Natural killer cell (primary cell): ENCODE measurements around the gene ITGB2. TPM values are rescaled to one million over a fixed set of nuclear protein-coding genes. Genes with fewer than 3 reads are reported as not detected.

Experiments
- ATAC-seq, 3 donors: fragments of 150-1000 bp in 2 of 3; fragments of 200-7000 bp in 1 of 3; cut with Tn5 transposase; 1 replicate in 1 of 3; 2 replicates in 2 of 3; pipeline ENCODE4 v1.10.0; 2021; ENCODE audit warnings: mild to moderate bottlenecking in 2 of 3, moderate library complexity in 2 of 3
- DNase-seq, 2 donors: peaks; one replicate each; pipeline versions ENCODE4 v3.0.0 to v3.0.0-alpha.2; 2013 to 2021; ENCODE audit warnings: mixed read lengths in 1 of 2
- H3K27ac ChIP-seq: one replicate; pipeline ENCODE4 v1.5.1; 2013; ENCODE audit warnings: mild to moderate bottlenecking, low read length
- H3K27me3 ChIP-seq: one replicate; pipeline ENCODE4 v1.6.1; 2013; ENCODE audit warnings: low read length; ENCODE audit not compliant: control insufficient read depth, insufficient read depth
- H3K36me3 ChIP-seq: one replicate; pipeline ENCODE4 v1.6.1; 2013; ENCODE audit warnings: low read length; ENCODE audit not compliant: control insufficient read depth, insufficient read depth
- H3K4me1 ChIP-seq: one replicate; pipeline ENCODE4 v1.6.1; 2013; ENCODE audit warnings: low read length; ENCODE audit not compliant: control insufficient read depth, insufficient read depth
- H3K4me3 ChIP-seq: one replicate; pipeline ENCODE4 v1.5.1; 2013; ENCODE audit warnings: low read length
- H3K9me3 ChIP-seq: one replicate; pipeline ENCODE4 v1.6.1; 2013; ENCODE audit warnings: low read length; ENCODE audit not compliant: control insufficient read depth, insufficient read depth
- H3K27ac Mint-ChIP-seq, 2 donors: one replicate each; pipeline ENCODE4 v1.8.0; 2022; ENCODE audit warnings: mild to moderate bottlenecking in 2 of 2, mixed read lengths in 2 of 2, moderate library complexity in 1 of 2
- H3K27me3 Mint-ChIP-seq, 2 donors: one replicate each; pipeline ENCODE4 v1.8.0; 2022; ENCODE audit warnings: low read depth in 2 of 2, mixed read lengths in 2 of 2
- H3K36me3 Mint-ChIP-seq: one replicate; pipeline ENCODE4 v1.8.0; 2022; ENCODE audit warnings: mixed read lengths
- H3K4me1 Mint-ChIP-seq, 2 donors: one replicate each; pipeline ENCODE4 v1.8.0; 2022; ENCODE audit warnings: mixed read lengths in 2 of 2
- H3K4me3 Mint-ChIP-seq: one replicate; pipeline ENCODE4 v1.8.0; 2022; ENCODE audit warnings: mild to moderate bottlenecking, moderate library complexity, mixed read lengths
- H3K9me3 Mint-ChIP-seq, 2 donors: one replicate each; pipeline ENCODE4 v1.8.0; 2022; ENCODE audit warnings: mixed read lengths in 2 of 2
- WGBS: methylation state at CpG from one replicate; pipeline ENCODE4 v1.1.7; 2013; ENCODE audit warnings: missing lambda C conversion rate; ENCODE audit not compliant: insufficient coverage; 5-methylcytosine and 5-hydroxymethylcytosine counted together
- intact Hi-C: fragments of 100-400 bp; cut with micrococcal nuclease; formaldehyde crosslinking; loops from one replicate; pipeline ENCODE4 v1.14.2; 2022
- total RNA-seq, 4 donors: library from RNA; stranded (reverse); fragments of 120-200 nt in 1 of 4; gene quantifications; one replicate each; pipeline versions ENCODE4 v1.2.3 to v1.2.4, GENCODE V29; 2013 to 2022
- TF ChIP-seq, protein P1 (sequence below): fragments of 200-600 bp; IDR thresholded peaks from one replicate; pipeline ENCODE4 v1.8.0; 2022; ENCODE audit warnings: antibody characterized with exemption

Gene ITGB2
- total RNA-seq, 3 donors from 2014 or later (not counting 1 experiment from before 2014, with no cell fraction given), result 1,223 to 1,393 (median 1,250) TPM

DNA sequence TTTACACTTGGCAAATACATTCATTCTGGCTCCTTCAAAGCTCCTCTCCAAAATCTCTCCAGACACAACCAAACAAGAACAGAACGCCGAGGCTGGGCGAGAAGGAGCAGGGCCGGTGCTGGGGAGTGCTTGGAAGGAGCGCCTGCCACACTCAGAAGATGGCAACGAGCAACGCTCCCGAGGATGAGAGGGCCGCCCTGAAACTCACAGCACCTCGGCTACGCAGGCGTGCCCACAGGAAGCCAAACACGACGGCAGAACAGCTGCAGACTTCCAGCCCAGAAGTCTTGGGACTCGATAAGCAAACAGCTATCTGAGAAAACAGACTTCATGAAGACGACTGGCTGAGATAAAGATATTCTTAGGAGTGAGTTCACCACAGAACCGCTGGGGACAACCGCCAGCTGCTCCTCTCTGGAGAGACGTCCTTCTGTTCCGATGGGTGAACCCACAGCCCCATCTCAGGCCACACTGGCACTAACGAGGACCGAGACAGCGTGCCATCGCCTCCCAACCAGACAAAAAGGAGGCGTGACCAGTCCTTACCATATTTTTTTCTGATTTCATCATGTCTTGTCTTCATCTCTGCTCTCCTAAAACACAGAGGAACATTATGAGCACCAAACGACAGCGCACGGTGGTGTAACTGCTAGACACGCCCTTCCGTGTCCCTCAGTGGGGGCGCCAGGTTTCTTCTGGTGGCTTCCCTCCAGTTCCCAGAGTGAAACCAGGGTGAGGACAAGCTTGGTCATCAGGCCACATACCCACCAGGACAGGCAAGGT, 65.8 kb downstream of the ITGB2 start:
- H3K36me3 Mint-ChIP-seq, result no peaks in the 10 kb centered on the region
- TF ChIP-seq, protein P1, sequence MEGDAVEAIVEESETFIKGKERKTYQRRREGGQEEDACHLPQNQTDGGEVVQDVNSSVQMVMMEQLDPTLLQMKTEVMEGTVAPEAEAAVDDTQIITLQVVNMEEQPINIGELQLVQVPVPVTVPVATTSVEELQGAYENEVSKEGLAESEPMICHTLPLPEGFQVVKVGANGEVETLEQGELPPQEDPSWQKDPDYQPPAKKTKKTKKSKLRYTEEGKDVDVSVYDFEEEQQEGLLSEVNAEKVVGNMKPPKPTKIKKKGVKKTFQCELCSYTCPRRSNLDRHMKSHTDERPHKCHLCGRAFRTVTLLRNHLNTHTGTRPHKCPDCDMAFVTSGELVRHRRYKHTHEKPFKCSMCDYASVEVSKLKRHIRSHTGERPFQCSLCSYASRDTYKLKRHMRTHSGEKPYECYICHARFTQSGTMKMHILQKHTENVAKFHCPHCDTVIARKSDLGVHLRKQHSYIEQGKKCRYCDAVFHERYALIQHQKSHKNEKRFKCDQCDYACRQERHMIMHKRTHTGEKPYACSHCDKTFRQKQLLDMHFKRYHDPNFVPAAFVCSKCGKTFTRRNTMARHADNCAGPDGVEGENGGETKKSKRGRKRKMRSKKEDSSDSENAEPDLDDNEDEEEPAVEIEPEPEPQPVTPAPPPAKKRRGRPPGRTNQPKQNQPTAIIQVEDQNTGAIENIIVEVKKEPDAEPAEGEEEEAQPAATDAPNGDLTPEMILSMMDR, result no peak
- H3K4me1 Mint-ChIP-seq, result peaks cover 42 to 43% of the 10 kb centered on the region in 2 donors
- H3K9me3 Mint-ChIP-seq, result no peaks in the 10 kb centered on the region
- no peaks in the 10 kb centered on the region for H3K9me3 ChIP-seq
- 68% methylated on average over 31 of the region's 31 CpGs for WGBS
- H3K4me3 Mint-ChIP-seq, result peak overlapping the region; percentile 80
- peak overlapping the region; percentile 65 for H3K27ac ChIP-seq
- peak overlapping the region; percentile 88 to 92 for H3K27ac Mint-ChIP-seq
- DNase-seq (peak in 1 of 2 donors; percentile 51), ATAC-seq (peak; percentile 21 to 51 (median 47))
- intact Hi-C loops, result no loop called here
- H3K27me3 Mint-ChIP-seq, result no peaks in the 10 kb centered on the region
- H3K4me1 ChIP-seq, result peaks cover 21% of the 10 kb centered on the region
- peaks cover 74% of the 10 kb centered on the region for H3K36me3 ChIP-seq
- no peaks in the 10 kb centered on the region for H3K27me3 ChIP-seq
- no peak overlapping the region for H3K4me3 ChIP-seq

DNA sequence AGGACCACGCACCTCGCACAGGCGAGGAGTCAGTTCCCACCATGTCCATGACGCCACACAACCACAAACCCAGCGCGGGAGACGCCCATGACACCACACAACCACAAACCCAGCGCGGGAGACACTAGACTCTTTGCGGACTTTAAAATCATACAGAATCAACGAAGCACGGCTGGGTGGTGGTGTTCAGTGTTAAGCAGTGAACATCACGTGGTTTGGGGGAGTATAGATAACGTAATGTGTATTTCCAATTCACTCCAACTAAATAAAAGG, 66.4 kb downstream of the ITGB2 start:
- H3K9me3 ChIP-seq, result no peaks in the 10 kb centered on the region
- Mint-ChIP-seq H3K27ac (peak overlapping the region; percentile 88 to 92), H3K27me3 (no peaks in the 10 kb centered on the region), H3K4me3 (peak overlapping the region; percentile 80), H3K4me1 (peaks cover 37 to 43% of the 10 kb centered on the region in 2 donors), H3K9me3 (no peaks in the 10 kb centered on the region), H3K36me3 (no peaks in the 10 kb centered on the region)
- peak; percentile 56 to 72 (median 61) for ATAC-seq
- no peak overlapping the region for H3K4me3 ChIP-seq
- H3K4me1 ChIP-seq, result peaks cover 21% of the 10 kb centered on the region
- DNase-seq, result peak; percentile 37 to 40
- H3K36me3 ChIP-seq, result peaks cover 75% of the 10 kb centered on the region
- whole genome bisulfite sequencing, result 13% methylated on average over 9 of the region's 14 CpGs
- H3K27ac ChIP-seq, result peak overlapping the region; percentile 65
- intact Hi-C loops, result no loop called here
- TF ChIP-seq, protein P1, result no peak
- H3K27me3 ChIP-seq, result no peaks in the 10 kb centered on the region

DNA sequence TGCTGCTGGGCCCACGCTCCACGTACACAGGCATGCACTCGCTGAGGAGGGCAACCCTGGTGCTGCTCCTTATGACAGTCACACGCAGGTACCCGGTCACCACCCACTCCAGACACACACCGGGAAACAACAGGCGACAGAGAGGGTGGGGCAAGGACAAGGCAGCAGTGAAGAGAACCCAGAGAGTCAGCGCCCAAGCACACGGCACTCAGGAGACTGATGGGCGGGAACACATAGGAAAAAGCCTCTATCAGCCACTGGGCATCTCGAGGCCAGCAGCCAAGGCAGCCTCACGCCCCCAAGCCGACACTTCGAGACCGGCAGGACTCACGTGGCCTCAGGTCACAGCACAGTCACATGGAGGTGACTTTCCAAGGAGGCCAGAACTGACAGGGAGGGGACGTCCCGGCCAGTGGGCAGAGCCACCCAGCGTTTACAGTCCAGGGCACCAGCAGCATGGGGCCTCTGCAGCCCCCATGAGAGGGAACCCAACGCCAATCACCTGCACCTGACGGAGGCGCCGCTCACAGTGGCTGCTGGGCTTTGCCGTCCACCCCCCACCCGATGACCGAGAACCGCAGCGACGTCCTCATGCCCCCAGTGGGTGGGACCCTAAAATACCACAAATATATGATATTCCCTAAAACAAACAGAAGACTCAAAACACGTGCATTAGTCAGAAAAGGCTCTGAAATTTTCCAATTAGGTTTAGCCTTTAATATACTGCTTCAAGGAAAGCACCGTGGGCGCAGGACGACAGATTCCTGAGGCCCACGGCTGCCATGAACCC, 66.9 kb downstream of the ITGB2 start:
- TF ChIP-seq, protein P1, result no peak
- Histone ChIP-seq H3K4me3 (no peak overlapping the region), H3K9me3 (no peaks in the 10 kb centered on the region), H3K36me3 (peaks cover 74% of the 10 kb centered on the region), H3K27ac (peak overlapping the region; percentile 65), H3K4me1 (peaks cover 21% of the 10 kb centered on the region), H3K27me3 (no peaks in the 10 kb centered on the region)
- intact Hi-C loops, result no loop called here
- 87% methylated on average over 34 of the region's 34 CpGs for WGBS
- Mint-ChIP-seq H3K27ac (peak overlapping the region; percentile 88 to 92), H3K4me3 (peak overlapping the region; percentile 80), H3K4me1 (peaks cover 34 to 43% of the 10 kb centered on the region in 2 donors), H3K9me3 (no peaks in the 10 kb centered on the region), H3K27me3 (no peaks in the 10 kb centered on the region), H3K36me3 (no peaks in the 10 kb centered on the region)
- DNase-seq (no peak), ATAC-seq (no peak)
